HG03558 (cell line): ENCODE measurements around the gene CDK18.
"Not testable (repeated sequence)": the region's sequence is repeated elsewhere in the genome, so short reads cannot be mapped to it uniquely, and the experiment has no call there.

Experiments
- ATAC-seq: cut with Tn5 transposase; IDR thresholded peaks from one replicate; pipeline ENCODE4 v1.9.1; 2021; ENCODE audit warnings: moderate number of reproducible peaks; ENCODE audit not compliant: unreplicated experiment; ENCODE audit errors: extremely low read depth

Gene CDK18

DNA sequence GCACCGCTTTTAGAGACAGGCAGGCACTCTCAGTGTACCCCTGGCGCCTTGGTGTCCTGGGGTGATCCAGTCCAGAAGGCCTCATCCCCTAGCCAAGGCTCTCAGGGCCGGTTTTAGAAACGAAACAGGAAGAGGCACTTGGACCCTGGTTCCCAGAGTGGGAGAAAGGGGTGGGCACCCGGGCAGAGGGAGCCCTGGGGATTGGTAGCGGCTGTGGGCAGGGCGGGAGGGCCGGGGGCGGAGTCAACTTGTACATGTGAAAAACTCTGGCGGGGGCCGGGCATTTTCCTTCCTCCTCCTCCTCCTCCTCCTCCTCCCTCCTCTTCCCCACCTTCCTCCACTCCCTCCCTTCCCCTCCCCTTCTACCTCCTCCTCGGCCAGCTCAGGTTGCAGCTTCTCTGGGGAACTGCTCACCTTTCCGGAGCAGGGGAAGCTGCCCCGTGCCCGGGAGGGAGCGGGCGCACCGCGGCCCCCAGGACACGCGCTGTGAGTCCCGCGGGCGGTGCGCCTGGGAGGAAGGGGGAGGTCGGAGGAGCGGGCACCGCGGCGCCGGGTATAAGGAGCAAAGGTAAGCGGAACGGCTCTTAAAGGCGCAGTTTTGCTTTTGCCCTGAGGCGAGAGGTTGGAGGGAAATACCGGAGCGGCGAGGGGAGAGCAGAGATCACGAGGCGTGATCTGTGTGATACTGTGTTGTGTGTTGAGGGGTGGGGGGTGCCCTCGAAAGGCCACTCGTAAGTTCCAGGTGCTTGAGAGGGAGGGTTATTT is at the start of gene CDK18:
Gene CDK18, plus strand, starts transcription at position 359 of the 765 bp plus-strand sequence. CDS start 18,499 bp downstream, outside the sequence.
- no peak for ATAC-seq

DNA sequence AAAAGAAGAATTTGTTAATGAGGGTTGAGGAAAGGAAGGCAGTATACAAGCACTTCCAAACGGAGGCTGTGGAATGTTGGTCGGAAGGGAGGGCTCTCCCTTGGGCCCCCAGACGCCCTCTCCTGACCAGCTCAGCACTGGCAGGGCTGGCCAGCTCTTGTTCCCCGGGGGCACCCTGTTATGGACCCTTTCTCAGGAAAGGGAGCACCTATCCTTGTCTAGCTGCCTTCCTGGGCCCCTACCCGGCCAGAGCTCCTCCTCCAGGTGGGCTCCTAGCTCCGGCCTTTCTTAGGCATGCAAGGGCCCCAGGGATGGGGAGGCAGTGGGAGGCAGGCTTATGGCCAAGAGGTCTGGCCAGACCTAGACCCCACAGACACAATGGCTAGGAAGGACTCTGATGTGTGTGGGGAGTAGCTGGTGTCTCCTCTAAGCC is 49.5 kb upstream of the CDK18 start:
- ATAC-seq, result no peak

DNA sequence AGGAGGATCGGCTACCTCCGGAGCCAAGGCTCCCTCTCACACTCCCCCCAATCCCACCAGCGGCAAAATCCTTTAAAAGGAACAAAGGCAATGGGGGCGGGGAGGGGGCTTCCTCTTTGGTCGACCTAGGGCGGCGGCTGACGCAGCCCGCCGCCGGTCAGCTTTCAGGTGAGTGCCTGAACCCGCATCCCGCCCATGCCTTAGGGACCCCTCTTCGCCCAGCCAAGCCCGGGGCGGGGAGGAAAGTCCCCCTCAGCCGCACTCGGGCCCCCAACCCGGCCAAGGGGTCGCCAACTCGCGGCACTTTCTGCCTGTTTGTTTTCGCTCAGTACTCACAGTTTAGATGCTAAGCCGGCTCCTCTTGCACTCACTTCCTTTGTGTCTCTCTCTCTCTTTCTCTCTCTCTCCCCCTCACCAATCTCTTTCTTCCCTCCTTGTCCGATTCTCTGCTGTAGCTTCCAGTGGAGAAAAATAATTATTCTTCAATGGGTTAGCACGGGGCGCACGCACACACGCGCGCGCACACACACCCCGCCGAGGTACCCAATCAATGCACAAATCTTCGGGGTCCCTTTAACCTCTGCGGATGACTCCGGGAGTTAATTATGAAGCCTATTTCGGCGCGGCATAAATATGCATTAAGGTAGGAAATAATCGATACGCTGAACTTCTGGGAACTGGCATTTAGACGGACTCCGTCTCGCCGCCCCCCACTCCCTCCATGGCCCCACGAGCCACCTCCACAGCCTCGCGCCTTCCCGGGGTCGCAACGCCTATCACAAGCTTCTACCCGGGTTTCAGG is 48.7 kb upstream of the CDK18 start, which contains the start of gene BLACAT1:
Gene BLACAT1, minus strand, starts transcription at position 465 of the 802 bp plus-strand sequence.
- ATAC-seq, result no peak

DNA sequence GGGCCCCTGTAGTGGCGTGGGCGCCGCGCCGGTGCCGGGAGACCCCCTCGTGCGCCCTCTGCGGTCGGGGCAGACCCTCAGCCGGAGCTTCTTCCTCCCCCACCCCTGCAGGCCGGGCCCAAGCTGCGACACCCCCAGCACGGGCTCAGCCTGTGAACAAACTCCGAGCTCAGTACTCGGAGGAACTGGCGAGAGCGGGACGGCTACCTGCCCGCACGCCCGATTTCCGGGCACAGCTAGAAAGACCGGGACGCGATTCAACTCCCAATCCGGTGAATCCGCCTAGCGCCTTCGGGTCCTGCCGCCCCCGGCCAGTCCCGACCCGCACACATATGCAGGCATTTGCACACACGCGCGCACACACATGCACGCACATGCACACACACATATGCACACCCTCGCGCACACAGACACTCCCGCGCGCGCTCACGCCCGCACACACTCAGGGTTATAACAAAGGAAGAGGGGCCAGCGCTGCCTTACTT is 48.0 kb upstream of the CDK18 start:
- ATAC-seq, result no peak

DNA sequence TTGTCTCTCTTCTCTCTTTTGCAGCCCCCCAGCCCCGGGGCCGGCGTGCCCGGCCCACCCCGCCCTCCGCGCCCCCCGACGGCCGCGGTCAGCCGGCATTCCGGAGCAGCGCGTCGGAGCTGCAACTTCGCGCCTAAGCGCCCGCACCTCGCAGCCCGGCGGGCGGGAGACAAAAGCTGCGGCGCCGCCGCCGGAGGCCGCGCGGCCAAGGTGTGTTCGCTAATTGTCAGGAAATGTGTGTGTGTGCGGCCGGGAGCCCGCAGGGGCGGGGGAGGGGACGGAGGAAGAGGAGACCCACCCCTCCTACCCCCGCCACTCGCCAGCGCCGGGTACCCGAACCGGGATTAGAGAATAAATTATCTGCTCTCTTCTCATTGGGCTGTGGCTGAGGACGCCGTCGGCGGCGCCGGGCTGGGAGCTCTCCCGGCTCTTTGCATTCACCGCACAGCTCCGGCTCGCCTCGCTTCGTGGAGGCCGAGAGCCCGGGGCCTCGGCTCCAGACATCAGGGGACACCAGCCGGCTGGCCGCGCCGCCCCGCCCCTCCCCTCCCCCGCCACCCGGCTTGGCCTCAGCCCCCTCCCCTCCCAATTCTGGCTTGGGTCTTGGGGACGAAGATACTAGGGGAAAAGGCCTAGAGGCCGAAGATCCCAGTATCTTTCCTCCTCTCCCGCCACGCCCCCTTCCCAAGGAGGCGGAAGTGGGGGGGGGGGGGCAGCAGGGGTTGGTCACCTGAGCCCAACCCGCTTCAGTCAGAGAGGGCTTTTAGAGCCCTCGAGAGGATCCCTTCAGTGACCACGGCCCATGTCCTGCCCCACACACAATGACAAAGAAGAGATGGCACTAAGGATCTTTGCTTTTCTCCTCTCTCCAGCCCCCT is 47.4 kb upstream of the CDK18 start:
- no peak for ATAC-seq

- ATAC-seq, result no peak
Observed at GRCh38 chr1:205458777-205459566, 45.5 kb upstream of the CDK18 start.

GRCh38 chr1:205465392-205465791 is 39.1 kb upstream of the CDK18 start:
- no peak for ATAC-seq

DNA sequence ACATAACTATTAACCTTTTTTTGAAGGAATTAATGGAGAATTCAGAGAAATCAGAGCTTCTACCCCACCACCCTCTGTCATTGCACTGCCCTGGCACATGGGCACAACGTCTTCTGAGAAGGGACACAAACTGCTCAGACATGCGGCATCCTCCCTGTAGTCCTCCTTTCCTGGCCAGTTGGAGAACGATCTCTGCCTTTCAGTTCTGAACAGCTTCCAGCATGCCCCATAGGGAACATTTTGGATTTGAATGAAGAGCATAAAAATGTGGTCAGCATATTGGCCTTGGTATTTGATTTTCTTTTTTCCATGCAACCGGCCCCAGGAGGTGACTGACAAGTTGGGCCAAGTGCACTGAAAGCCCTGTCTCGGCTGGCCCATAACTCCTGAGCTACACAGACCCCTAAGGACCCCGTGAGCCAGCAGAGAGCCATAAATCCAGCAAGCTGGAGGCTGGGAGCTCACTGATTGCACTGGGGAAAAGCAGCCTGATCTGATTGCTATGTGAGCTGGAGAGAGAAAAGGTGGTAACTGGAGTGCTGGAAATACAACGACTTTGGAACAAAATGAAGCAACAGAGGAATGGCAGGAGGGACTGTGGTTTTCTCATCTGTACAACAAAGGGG is 37.8 kb upstream of the CDK18 start:
- no peak for ATAC-seq

GRCh38 chr1:205470131-205470530 is 34.3 kb upstream of the CDK18 start:
- ATAC-seq, result no peak

- ATAC-seq, result no peak
Observed at GRCh38 chr1:205472737-205473441, 31.6 kb upstream of the CDK18 start.

DNA sequence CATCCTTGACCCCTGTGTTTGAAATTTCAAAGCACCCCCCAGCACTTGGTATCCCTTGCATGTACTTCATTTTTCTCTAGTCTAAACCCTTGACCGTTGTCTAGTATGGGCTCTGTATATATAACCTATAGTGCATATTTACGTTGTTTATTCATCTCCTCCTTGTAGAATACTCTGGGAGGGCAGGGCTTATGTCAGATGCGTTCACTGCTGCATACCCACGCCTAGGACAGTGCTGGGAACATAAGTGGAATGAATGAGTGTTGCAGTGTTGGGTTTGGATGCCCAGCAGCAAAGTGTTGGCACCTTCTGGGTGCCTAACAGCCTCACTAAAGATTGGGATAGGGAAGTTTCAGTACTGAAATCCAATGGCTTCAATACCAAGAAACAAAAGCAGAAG is 31.0 kb upstream of the CDK18 start:
- ATAC-seq, result no peak

DNA sequence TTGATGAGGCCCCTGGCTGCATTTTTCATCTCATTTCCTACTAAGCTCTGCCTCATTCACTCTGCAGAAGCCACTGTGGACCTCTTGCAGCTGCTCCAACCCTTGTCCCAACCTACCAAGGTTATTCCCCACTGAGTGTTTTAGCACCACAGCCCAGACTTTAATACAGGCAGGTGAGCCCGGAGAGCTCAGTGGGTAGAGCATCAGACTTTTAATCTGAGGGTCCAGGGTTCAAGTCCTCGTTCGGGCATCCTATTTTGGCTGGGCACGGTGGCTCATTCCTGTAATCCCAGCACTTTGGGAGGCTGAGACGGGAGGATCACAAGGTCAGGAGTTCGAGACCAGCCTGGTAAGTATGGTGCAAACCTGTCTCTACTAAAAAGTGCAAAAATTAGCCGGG is 30.5 kb upstream of the CDK18 start:
- ATAC-seq, result no peak

- ATAC-seq, result no peak
Observed at GRCh38 chr1:205474571-205474970, 29.9 kb upstream of the CDK18 start.

DNA sequence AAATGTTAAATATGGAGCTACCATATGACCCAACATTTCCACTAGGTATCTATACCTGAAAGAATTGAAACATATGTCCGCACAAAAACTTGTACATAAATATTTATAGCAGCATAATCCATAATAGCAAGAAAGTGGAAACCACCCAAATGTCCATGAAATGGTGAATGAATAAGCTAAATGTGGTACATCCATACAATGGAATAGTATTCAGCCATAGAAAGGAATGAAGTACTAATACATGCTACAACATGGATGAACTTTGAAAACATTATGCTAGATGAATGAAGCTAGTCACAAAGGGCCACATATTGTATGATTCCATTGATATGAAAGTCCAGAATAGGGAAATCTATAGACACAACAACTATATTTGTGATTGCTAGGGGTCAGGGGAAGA is 28.6 kb upstream of the CDK18 start:
- no peak for ATAC-seq

- ATAC-seq, result no peak
Observed at GRCh38 chr1:205476648-205477047, 27.8 kb upstream of the CDK18 start.

DNA sequence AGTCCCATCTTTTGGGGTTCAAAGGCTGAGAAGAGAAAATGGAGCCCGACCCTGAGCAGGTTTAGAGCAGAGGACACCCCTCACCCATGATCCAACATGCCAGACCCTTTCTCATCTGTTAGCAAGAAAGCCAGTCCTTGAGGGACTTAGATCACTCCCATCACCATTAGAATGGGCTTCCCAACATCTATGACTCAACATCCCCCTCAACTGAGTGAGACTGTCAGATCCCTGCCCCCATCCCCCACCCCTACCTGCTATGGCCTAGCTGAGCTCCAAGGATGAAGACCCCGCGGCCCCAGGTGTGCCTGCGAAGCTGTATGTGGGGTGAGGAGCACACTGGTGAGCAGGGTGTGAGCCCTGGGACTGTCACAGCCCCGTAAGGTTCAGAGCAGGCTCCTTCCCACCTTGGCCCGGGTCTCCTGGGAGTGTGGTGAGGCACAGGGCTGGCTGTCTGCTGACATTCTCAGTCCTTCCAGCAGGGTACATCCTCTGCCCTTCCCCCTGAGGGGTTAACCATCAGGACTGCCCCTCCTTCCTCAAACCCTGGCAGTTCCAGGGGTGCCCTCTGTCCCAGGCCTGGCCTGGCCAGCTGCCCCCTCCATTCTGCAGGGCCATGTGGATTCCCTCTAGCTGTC is 27.2 kb upstream of the CDK18 start:
- no peak for ATAC-seq

DNA sequence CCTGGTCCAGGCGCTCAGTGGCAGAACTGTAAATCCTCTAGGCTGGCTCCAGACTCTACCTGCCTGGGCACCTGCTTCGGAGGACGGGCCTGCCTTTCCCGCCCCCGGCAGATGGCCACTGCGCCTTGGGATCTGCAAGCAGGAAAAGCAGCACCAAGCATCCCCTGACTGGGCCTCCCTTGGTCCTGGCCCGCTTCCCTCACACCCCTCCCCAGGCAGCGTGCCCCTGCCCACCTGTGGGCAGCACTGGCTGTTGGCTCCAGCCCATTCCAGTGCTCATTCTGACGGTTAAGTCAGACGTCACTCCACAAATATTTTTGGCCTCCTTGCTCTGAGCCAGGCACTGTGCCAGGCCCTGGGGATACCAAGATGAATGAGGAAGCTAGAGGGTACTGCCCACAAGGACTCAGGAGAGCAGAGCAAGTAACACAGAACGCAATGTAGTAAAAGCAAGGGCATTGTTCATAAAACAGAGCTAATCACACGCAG is 26.7 kb upstream of the CDK18 start:
- no peak for ATAC-seq

- not testable (repeated sequence) for ATAC-seq
Observed at GRCh38 chr1:205478985-205479384, 25.5 kb upstream of the CDK18 start.
